Erythroblast (primary cell): Measurements from ENCODE around the gene MUCL3.

Source experiments
- GATA1 ChIP-seq: IDR thresholded peaks from 2 replicates; pipeline ENCODE4 v1.6.1; 2011; ENCODE audit warnings: low read depth, mild to moderate bottlenecking, control low read depth, low read length, moderate library complexity
- POLR2A ChIP-seq: IDR thresholded peaks from 2 replicates; pipeline ENCODE4 v1.6.1; 2011; ENCODE audit warnings: mild to moderate bottlenecking, low read length

DNA sequence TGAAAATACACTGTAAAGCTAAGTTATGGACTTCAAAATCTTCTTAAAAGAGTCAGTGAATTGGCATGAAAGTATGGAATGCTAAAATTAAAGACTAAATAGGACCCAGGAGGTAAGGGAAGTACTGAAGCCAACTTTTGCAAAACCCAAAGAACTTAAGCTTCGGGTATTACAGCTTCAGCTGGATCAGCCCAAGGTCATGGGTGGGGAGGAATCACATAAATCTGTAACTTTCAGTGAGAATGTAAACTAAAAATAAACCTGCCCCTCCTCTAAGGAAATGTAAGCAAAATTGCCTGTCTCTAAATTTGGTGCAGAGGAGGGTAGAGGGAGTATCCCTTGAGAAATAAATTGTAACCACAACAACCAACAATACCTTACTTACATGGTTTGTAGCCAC, 38.4 kb downstream of the MUCL3 start:
- no peak for TF ChIP-seq POLR2A
- no peak for TF ChIP-seq GATA1
